Activated gamma-delta T cell (primary cell): ENCODE measurements around the gene JAM2.
"Not testable (repeated sequence)": the region's sequence is repeated elsewhere in the genome, so short reads cannot be mapped to it uniquely, and the experiment has no call there.

Source experiments
- DNase-seq: peaks from one replicate; lab custom pipeline; 2025; lab: John Stamatoyannopoulos, UW

The JAM2 gene

GRCh38 chr21:25643486-25643885, 4.4 kb downstream of the JAM2 start:
- no peak for DNase-seq

GRCh38 chr21:25646474-25646873, 7.4 kb downstream of the JAM2 start:
- DNase-seq, result no peak

DNA sequence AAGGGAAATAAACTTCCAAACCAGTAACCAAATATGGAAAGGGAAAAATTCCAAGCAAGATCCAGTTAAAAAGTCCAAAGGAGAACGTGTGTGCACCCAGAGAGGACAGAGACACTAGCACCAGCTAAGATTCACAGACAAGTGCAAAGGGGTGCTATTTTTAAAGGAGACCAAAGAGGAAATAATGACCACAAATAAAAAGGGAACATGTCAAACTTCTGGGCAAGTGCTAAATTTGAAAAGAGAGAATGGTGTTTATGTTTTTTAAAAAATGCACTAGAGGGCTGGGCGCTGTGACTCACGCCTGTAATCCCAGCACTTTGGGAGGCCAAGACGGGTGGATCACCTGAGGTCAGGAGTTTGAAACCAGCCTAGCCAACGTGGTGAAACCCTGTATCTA, 8.6 kb downstream of the JAM2 start:
- DNase-seq, result no peak

- no peak for DNase-seq
Measured at GRCh38 chr21:25649146-25649545, 10.1 kb downstream of the JAM2 start.

DNA sequence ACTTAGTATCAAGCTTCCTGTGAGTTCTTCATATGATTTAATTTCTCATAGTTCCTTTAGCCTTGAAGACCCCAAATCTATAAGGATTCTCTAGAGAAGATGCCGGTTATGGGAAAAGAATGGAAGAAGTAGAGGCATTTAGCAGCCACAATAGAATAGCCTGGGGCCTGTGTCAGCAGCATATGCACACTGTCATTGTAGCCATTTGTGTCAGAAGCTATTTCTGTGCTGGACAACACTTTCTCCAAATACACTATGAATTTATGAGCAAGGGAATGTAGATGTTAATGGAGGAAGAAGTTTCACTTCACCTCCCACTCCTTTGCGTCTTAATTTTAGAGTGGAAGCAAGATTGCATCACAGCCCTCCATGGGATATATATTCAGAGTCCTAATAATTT, 17.4 kb downstream of the JAM2 start:
- no peak for DNase-seq

GRCh38 chr21:25657140-25657539, 18.1 kb downstream of the JAM2 start:
- DNase-seq, result no peak

GRCh38 chr21:25658427-25659035, 19.5 kb downstream of the JAM2 start:
- no peak for DNase-seq

DNA sequence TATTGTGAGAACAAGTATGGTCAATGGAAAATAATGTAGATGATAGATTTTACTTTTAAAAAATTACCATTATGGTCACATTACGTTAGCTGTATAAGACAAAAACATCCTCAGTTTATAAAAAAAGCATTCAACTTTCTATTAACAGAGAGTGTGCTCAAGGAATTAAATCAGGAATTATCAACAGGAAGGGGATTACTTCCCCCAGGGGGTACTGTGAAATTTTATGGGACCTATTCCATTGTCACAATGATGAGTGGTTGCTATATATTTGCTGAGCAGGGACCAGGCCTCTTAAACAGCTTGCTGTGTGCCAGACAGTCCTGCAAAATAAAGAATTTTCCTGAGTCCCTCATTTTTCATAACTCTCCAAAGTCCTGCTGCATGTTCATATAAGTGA, 21.2 kb downstream of the JAM2 start:
- no peak for DNase-seq

- no peak for DNase-seq
Measured at GRCh38 chr21:25664491-25664931, 25.5 kb downstream of the JAM2 start.

GRCh38 chr21:25670726-25671125, 31.7 kb downstream of the JAM2 start:
- no peak for DNase-seq

GRCh38 chr21:25676451-25676850, 37.4 kb downstream of the JAM2 start:
- no peak for DNase-seq

- DNase-seq, result no peak
Measured at GRCh38 chr21:25682382-25682781, 43.3 kb downstream of the JAM2 start.

GRCh38 chr21:25687787-25688186, 48.7 kb downstream of the JAM2 start:
- no peak for DNase-seq

- DNase-seq, result no peak
Measured at GRCh38 chr21:25688275-25689155, 49.5 kb downstream of the JAM2 start.

DNA sequence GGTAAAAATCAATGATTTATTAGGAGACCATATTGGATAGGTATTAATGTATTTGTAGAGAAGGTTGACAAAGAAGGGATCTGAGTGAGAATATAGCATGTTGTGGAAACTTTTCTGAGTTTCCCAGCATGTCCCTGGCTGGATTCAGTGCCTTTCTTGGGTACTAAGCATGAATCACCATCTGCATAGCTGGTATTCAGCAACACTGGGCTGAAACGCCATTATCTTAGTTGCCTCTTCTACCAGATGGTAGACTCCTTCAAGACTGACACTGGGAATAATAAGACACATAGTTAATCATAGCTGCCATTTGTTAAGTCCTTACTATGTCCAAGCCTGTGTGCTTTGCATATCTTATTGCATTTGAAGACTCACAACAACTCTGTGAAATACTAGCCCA, 50.2 kb downstream of the JAM2 start:
- DNase-seq, result no peak

DNA sequence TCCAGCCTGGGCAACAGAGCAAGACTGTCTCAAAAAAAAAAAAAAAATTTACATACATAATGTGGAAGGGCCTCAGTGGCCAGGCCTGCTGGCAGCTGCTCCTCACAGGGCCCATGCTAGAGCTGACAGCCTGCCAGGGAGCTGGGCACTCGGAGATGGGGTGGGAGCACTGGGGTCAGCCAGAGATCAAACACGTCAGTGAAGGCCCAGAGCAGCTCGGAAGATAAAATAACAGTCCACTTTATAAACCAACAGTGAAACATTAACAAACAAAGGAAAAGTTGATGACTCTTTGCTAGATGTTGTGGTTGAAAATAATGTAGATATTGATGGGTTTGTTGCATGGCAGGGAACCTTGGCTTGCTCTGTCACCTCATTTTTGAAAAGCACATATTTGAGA, 52.9 kb downstream of the JAM2 start:
- DNase-seq, result no peak

DNA sequence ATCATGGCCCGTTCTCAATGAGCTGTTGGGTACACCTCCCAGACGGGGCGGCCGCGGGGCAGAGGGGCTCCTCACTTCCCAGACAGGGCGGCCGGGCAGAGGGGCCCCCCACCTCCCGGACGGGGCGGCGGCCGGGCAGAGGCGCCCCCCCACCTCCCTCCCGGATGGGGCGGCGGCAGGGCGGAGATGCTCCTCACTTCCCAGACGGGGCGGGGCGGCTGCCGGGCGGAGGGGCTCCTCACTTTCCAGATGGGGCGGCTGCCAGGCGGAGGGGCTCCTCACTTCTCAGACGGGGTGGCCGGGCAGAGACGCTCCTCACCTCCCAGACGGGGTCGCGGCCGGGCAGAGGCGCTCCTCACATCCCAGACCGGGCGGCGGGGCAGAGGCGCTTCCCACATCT, 56.4 kb downstream of the JAM2 start:
- DNase-seq, result not testable (repeated sequence)

GRCh38 chr21:25700741-25701140, 61.7 kb downstream of the JAM2 start:
- DNase-seq, result no peak

DNA sequence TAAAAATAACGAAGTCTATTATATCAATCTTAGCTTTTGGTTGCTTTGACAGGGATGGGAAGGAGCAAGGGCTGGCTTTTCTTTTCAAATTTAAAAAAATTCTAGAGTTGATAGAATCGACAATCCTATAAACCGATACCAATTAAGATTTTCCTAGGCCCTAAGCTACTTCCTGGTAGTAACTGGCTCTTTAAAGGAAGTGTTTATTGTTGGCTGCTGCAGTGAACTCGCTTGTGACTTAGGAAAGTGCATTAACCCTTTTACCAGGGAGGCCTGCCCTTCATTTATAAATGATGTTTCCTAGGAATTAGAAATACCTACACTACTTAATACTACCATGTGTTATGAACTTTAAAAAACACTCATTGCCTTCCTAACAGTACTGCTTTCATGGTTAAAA, 62.5 kb downstream of the JAM2 start:
- DNase-seq, result no peak

GRCh38 chr21:25708467-25709065, 69.5 kb downstream of the JAM2 start:
- DNase-seq, result no peak

DNA sequence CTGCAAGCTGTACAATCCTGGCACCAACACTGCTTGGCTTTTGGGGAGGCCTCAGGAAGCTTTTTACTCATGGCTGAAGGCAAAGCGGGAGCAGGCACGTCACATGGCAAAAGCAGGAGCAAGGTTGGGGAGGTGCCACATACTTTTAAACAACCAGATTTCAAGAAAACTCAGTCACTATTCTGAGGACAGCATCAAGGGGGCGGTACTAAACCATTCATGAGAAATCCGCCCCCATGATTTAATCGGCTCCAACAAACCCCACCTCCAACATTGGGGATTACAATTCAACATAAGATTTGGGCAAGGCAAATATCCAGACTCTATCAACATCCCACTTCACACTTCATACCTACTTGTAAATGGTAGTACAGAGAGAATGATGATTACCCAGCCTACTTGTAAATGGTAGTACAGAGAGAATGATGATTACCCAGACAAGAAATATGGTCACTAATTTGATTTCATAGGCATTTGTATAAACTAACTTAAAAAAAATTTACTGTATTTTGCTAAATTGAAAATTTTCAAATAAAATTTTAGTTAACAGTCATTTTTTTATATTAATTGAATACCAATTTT, 70.7 kb downstream of the JAM2 start:
- DNase-seq, result no peak

- no peak for DNase-seq
Measured at GRCh38 chr21:25710550-25710949, 71.5 kb downstream of the JAM2 start.

GRCh38 chr21:25714066-25714465, 75.0 kb downstream of the JAM2 start:
- not testable (repeated sequence) for DNase-seq
